ENCODE data around the gene ITGBL1. TPM values are rescaled to one million over a fixed set of nuclear protein-coding genes. Genes with fewer than 3 reads are reported as not detected.

Gene ITGBL1
- total RNA-seq, 1 experiment from 2014 or later = not detected

DNA sequence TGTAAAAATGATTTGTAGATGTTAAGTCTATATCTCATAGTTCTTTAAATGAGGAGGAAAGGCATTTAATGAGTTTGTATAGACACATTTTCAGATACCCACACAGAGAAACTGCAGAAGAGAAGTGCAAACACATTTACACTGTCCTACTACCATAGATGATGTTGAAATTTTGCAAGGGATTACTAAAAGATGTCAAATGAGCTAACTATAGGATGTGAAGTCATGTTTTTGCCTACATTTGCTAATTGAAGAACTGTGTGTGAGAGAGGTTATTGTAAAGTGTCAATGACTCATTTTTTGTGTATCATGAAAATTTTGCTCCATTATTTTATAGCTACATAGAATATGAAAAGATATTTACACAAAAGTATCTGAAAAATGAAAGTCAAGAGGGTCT is 178.9 kb downstream of the ITGBL1 start:
- Mint-ChIP-seq H3K9me3 (ENCODE audit: low read depth, unreplicated experiment) (no peaks in the 10 kb centered on the region), H3K27ac (ENCODE audit: unreplicated experiment) (no peak overlapping the region), H3K27me3 (ENCODE audit: unreplicated experiment) (no peaks in the 10 kb centered on the region), H3K4me3 (ENCODE audit: low read depth, unreplicated experiment) (no peak overlapping the region), H3K36me3 (ENCODE audit: insufficient read depth, unreplicated experiment) (no peaks in the 10 kb centered on the region), H3K4me1 (ENCODE audit: low read depth, unreplicated experiment) (no peaks in the 10 kb centered on the region)
- intact Hi-C loops (cut with micrococcal nuclease; ENCODE audit: unreplicated experiment) = no loop called here
- no peak for DNase-seq
- TF ChIP-seq, protein P1, sequence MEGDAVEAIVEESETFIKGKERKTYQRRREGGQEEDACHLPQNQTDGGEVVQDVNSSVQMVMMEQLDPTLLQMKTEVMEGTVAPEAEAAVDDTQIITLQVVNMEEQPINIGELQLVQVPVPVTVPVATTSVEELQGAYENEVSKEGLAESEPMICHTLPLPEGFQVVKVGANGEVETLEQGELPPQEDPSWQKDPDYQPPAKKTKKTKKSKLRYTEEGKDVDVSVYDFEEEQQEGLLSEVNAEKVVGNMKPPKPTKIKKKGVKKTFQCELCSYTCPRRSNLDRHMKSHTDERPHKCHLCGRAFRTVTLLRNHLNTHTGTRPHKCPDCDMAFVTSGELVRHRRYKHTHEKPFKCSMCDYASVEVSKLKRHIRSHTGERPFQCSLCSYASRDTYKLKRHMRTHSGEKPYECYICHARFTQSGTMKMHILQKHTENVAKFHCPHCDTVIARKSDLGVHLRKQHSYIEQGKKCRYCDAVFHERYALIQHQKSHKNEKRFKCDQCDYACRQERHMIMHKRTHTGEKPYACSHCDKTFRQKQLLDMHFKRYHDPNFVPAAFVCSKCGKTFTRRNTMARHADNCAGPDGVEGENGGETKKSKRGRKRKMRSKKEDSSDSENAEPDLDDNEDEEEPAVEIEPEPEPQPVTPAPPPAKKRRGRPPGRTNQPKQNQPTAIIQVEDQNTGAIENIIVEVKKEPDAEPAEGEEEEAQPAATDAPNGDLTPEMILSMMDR (IDR thresholded peaks at IDR 0.05; ENCODE audit: unreplicated experiment) = no peak
- CTCF ChIA-PET = no interaction called here
- no TSS peak for BruUV-seq (replicated peaks)

DNA sequence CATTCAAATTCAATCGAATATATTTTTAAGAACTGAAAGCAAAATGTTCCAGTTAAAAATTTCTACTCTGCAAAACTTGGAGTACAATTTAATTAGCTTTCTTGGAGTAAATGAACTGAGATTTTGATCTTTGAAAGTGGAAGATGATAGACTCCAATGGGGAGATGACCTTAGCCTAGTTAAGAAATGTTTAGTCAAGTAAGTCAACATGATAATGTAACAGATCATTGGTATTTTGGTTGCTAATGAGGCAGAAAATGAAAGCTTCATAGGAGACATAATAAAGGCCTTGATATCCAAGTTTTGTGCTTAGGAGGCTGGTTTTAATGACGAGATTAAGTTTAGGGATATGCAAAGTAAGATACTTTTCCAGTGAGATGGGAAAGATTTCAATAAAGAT is 181.7 kb downstream of the ITGBL1 start:
- CTCF ChIA-PET = no interaction called here
- Mint-ChIP-seq H3K36me3 (ENCODE audit: insufficient read depth, unreplicated experiment) (no peaks in the 10 kb centered on the region), H3K4me1 (ENCODE audit: low read depth, unreplicated experiment) (no peaks in the 10 kb centered on the region), H3K9me3 (ENCODE audit: low read depth, unreplicated experiment) (no peaks in the 10 kb centered on the region), H3K4me3 (ENCODE audit: low read depth, unreplicated experiment) (no peak overlapping the region), H3K27me3 (ENCODE audit: unreplicated experiment) (no peaks in the 10 kb centered on the region), H3K27ac (ENCODE audit: unreplicated experiment) (no peak overlapping the region)
- TF ChIP-seq, protein P1 (IDR thresholded peaks at IDR 0.05; ENCODE audit: unreplicated experiment) = no peak
- BruUV-seq (replicated peaks) = no TSS peak
- intact Hi-C loops (cut with micrococcal nuclease; ENCODE audit: unreplicated experiment) = no loop called here
- DNase-seq = no peak

DNA sequence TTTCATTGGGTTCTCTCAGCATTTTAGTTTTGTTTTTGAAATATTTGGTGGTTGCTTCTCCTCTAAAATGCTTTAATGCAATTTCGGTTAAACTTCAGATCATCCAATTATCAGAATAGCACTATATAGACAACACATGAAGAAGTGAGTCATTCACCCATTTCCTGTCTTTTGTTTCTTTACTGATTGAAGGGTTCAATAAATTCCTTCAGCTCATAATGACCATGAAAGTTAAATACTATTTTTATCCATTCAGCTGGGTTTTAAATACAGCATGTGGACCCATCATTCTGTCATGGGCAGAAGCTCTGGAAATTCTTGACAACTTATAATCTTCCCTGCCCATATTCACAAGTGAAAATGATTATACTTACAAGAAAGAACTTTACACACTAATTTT is 187.2 kb downstream of the ITGBL1 start:
- CTCF ChIA-PET = no interaction called here
- Mint-ChIP-seq H3K36me3 (ENCODE audit: insufficient read depth, unreplicated experiment) (no peaks in the 10 kb centered on the region), H3K9me3 (ENCODE audit: low read depth, unreplicated experiment) (no peaks in the 10 kb centered on the region), H3K4me1 (ENCODE audit: low read depth, unreplicated experiment) (no peaks in the 10 kb centered on the region), H3K27me3 (ENCODE audit: unreplicated experiment) (no peaks in the 10 kb centered on the region), H3K27ac (ENCODE audit: unreplicated experiment) (no peak overlapping the region), H3K4me3 (ENCODE audit: low read depth, unreplicated experiment) (no peak overlapping the region)
- DNase-seq = no peak
- intact Hi-C loops (cut with micrococcal nuclease; ENCODE audit: unreplicated experiment) = no loop called here
- TF ChIP-seq, protein P1 (IDR thresholded peaks at IDR 0.05; ENCODE audit: unreplicated experiment) = no peak
- BruUV-seq (replicated peaks) = no TSS peak

DNA sequence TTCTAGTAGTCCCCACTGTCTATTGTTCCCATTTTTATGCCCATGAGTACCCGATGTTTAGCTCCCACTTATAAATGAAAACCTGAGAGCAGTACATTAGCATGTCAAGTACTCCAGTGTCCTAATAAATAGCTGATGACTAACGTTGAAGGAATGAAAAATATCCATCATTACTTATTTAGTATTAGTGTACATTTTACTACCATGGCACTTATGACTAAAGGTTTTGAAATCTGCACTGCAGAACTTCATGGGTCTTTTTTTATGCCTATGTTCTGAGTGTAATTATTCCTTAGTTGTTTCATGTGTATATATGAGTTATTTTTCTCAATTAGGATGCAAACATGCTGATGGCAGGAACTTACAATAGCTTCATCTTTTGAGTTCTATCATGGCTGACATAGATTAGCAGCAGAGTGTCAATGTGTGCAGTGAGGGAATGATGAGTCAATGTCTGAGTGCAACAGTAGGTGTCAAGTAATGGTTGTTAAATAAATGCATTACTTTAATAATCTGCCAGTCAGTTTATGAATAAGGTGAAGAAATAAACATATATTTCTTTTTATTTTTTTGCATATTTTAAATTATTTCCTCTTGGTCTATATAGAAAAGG is 188.4 kb downstream of the ITGBL1 start:
- no peaks in the 10 kb centered on the region for H3K36me3 Mint-ChIP-seq (ENCODE audit: insufficient read depth, unreplicated experiment)
- H3K27me3 Mint-ChIP-seq (ENCODE audit: unreplicated experiment) = no peaks in the 10 kb centered on the region
- H3K9me3 Mint-ChIP-seq (ENCODE audit: low read depth, unreplicated experiment) = no peaks in the 10 kb centered on the region
- intact Hi-C loops (cut with micrococcal nuclease; ENCODE audit: unreplicated experiment) = no loop called here
- no peak overlapping the region for H3K4me3 Mint-ChIP-seq (ENCODE audit: low read depth, unreplicated experiment)
- DNase-seq = no peak
- BruUV-seq (replicated peaks) = no TSS peak
- H3K27ac Mint-ChIP-seq (ENCODE audit: unreplicated experiment) = no peak overlapping the region
- no peaks in the 10 kb centered on the region for H3K4me1 Mint-ChIP-seq (ENCODE audit: low read depth, unreplicated experiment)
- TF ChIP-seq, protein P1 (IDR thresholded peaks at IDR 0.05; ENCODE audit: unreplicated experiment) = no peak
- CTCF ChIA-PET = no interaction called here

All from Calu3 (cell line).